Astrocyte of the spinal cord (primary cell): ENCODE measurements around the gene LRRC4B.

Source experiments
- DNase-seq: peaks from one replicate; pipeline ENCODE4 v3.0.0; 2011; ENCODE audit warnings: low read depth, low spot score
- H3K4me3 ChIP-seq: 2 replicates; pipeline ENCODE4 v1.5.1; 2011; ENCODE audit warnings: low read depth, mild to moderate bottlenecking, low read length, moderate library complexity
- in situ Hi-C: cut with HindIII; loops from 2 replicates; pipeline ENCODE4 v1.10.0; 2017; ENCODE audit warnings: low sequenced_read_pairs
- TF ChIP-seq, protein P1 (sequence below): IDR thresholded peaks from 2 replicates; pipeline ENCODE4 v1.5.1; 2012; ENCODE audit warnings: low read depth, mild to moderate bottlenecking, low read length, inconsistent platforms

The LRRC4B gene

DNA sequence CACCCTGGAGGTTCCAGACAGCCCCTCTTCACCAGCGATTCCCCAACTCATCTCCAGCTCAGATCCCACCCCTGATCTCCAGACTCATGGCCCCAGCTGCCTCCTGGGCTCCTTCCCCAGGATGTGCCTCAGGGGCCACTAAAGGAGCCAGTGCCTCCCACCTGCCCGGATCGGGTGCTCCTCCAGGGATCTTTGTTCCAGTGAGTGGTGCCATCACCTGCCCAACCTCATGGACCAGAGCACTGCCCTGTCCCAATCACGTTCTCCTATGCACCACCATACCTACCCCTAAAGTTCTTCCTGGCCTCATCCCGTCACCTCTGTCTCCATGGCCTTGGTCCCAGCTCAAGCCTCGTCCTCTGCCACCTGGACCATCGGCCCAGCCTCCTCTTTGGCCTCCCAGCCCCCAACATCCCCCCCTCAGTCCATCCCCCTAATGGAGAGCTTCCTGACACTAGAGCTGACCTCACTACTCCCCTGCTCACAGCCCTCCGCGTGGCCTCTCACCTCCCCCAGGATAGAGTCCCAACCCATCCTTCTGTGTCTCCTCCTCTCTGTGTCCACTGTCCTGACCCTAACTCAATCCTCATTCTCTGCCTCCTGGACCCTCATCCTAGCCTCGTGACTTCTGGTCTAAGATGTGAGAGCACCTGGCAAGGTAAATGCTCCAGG, 82.8 kb downstream of the LRRC4B start:
- H3K4me3 ChIP-seq, result no peak overlapping the region
- no peak for DNase-seq
- TF ChIP-seq, protein P1, sequence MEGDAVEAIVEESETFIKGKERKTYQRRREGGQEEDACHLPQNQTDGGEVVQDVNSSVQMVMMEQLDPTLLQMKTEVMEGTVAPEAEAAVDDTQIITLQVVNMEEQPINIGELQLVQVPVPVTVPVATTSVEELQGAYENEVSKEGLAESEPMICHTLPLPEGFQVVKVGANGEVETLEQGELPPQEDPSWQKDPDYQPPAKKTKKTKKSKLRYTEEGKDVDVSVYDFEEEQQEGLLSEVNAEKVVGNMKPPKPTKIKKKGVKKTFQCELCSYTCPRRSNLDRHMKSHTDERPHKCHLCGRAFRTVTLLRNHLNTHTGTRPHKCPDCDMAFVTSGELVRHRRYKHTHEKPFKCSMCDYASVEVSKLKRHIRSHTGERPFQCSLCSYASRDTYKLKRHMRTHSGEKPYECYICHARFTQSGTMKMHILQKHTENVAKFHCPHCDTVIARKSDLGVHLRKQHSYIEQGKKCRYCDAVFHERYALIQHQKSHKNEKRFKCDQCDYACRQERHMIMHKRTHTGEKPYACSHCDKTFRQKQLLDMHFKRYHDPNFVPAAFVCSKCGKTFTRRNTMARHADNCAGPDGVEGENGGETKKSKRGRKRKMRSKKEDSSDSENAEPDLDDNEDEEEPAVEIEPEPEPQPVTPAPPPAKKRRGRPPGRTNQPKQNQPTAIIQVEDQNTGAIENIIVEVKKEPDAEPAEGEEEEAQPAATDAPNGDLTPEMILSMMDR, result no peak
- in situ Hi-C loops, result no loop called here

DNA sequence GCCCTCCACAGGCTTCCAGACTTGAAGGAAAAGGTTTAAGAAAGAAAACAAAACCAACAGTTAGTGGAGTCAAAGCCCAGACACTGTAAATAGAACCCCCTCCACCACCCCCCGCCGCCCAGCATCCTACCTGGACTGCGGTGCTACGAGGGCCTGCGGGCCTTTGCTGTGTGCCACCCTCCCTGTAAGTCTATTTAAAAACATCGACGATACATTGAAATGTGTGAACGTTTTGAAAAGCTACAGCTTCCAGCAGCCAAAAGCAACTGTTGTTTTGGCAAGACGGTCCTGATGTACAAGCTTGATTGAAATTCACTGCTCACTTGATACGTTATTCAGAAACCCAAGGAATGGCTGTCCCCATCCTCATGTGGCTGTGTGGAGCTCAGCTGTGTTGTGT, 85.3 kb downstream of the LRRC4B start:
- H3K4me3 ChIP-seq, result no peak overlapping the region
- TF ChIP-seq, protein P1, result no peak
- in situ Hi-C loops, result no loop called here
- DNase-seq, result no peak

DNA sequence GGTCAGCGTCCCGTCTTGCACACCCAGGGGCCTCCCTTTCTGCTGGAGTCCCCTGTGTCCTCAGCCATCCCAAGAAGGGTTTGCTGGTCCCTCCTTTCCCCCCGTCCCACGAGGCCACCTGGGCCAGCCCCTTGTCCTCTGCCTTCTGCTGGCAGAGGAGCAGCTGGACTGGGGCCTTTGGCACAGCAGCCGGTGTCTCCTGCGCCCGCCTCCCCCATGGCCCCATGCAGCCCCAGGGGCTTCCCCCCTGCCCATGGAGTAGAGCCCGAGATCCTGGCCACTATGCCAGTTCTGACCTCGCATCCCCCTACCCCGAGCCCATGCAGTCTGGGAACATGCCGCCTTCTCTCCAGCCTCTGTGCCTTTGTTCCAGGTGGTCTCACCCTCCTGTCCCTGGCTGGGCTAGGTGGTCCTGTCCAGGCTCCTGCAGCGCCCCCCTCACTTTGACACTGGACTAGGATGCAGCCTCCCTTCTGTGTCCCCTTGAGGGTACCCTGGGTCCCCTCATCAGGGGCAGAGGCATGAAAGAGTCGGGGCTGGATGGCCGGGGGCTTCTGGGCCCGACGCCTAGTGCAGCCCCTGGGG, 85.9 kb downstream of the LRRC4B start:
- H3K4me3 ChIP-seq, result no peak overlapping the region
- in situ Hi-C loops, result no loop called here
- DNase-seq, result no peak
- TF ChIP-seq, protein P1, result no peak

DNA sequence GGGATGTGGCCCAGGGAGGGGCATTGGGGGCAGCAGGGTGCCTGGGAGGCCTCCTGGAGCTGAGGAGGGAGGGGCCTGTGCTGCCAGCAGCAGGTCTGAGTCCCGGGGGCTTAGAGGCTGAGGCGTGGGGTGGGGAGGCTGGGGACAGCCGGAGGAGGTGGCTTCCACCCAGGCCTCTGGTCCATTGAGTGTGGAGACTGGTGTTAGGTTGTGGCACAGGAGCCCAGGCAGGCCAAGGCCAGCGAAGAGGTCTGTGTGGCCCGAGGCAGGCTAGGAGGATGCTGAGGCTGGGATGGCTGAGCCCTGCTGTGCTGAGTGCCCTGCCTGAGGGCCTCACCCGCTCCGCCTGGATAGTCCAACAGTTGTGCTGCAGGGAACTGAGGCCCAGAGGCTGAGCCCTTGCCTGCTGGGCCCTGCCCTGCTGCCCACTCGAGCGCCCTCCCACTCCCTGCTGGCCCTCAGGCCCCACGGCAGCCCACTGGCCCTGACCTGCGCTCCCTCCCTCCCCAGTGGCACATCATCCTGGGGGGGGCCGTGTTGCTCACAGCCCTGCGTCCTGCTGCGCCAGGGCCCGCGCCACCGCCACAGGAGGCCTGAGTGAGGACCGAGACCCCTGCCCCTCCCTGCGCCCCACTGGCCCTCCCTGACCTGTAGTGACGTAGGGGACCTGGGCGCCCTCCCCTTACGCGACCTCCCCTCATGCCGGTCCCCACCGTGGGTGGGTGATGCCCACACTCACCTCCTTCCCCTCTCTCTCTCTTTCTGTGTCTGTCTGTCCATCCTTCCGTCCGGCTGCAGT, 86.7 kb downstream of the LRRC4B start:
- in situ Hi-C loops, result no loop called here
- DNase-seq, result no peak
- H3K4me3 ChIP-seq, result no peak overlapping the region
- TF ChIP-seq, protein P1, result no peak

DNA sequence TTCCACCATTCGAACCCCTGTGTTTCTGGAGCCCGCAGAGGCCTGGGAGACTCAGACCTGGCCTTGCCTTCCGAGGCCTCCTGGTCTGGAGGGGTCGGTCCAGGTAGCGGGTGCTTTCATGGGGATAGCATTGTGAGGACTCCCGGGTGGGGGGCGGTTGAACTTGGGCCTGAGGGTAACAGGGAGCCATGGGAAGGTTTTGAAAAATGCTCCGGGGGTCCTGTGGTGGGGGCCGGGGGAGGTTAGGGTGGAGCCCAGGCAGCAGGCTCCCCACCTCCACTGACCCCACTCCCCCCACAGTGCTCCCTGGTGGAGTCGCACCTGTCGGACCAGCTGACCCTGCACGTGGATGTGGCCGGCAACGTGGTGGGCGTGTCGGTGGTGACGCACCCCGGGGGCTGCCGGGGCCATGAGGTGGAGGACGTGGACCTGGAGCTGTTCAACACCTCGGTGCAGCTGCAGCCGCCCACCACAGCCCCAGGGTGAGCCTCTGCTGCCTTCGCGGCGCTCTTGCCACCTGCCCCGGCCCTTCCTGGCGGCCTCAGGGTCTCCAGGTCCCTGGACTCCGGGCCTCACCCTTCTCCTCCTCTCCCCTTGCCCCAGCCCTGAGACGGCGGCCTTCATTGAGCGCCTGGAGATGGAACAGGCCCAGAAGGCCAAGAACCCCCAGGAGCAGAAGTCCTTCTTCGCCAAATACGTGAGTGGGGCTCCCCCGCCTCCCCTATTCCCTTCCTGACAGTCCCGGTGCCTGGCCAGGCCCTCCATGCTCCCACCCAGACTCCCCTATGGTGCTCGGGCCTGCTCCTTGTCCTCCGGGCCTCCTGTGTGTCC, 87.7 kb downstream of the LRRC4B start:
- DNase-seq, result no peak
- no peak overlapping the region for H3K4me3 ChIP-seq
- TF ChIP-seq, protein P1, result no peak
- in situ Hi-C loops, result no loop called here

DNA sequence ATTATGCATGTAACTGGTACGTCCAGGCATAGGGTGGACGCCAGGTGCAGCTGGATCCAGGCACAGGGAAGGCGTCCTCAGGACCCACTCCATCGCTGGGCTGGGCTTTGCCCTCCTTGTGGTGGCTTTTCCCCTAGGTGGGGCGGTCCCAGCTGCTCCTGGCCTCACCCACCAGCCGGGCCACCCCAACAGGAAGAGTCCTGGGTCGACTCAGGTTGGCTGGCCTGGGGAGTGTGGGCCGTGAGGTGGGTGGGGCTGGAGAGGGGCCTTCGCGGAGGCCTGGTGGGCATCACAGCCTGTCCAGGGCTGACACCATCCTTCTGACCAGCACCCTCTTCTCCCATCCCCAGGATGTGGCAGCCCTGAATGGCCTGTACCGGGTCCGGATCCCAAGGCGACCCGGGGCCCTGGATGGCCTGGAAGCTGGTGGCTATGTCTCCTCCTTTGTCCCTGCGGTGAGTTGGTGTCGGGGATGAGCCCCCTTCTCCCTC, 88.4 kb downstream of the LRRC4B start:
- H3K4me3 ChIP-seq, result no peak overlapping the region
- in situ Hi-C loops, result no loop called here
- TF ChIP-seq, protein P1, result no peak
- DNase-seq, result no peak
